Activated CD4-positive, alpha-beta memory T cell treated with anti-CD3 and anti-CD28 coated beads, Interleukin-2, amount 10 ng/mL, durations not matched to agents 7 days and 5 days (primary cell): ENCODE data around the gene MIPOL1. TPM values are rescaled to one million over a fixed set of nuclear protein-coding genes. Genes with fewer than 3 reads are reported as not detected.
"Not testable (repeated sequence)": the region's sequence is repeated elsewhere in the genome, so short reads cannot be mapped to it uniquely, and the experiment has no call there.

Source experiments
- CTCF ChIA-PET: fragments of 350-600 bp; sonication (Branson Sonifier 250); formaldehyde crosslinking; loops from one replicate; lab custom pipeline; 2021; ENCODE audit warnings: antibody characterized with exemption, inconsistent platforms; lab: Charles Lee
- POLR2A ChIA-PET: fragments of 350-600 bp; sonication (Branson Sonifier 250); formaldehyde crosslinking; loops from one replicate; lab custom pipeline; 2021; ENCODE audit warnings: antibody characterized with exemption; lab: Charles Lee
- DNase-seq: peaks from one replicate; pipeline ENCODE4 v3.0.0-alpha.2; 2020
- H3K27ac Mint-ChIP-seq: one replicate; pipeline ENCODE4 v1.8.0; 2021; ENCODE audit warnings: mild to moderate bottlenecking, mixed read lengths
- H3K27me3 Mint-ChIP-seq: one replicate; pipeline ENCODE4 v1.8.0; 2021; ENCODE audit warnings: mixed read lengths
- H3K36me3 Mint-ChIP-seq: one replicate; pipeline ENCODE4 v1.8.0; 2021; ENCODE audit warnings: low read depth, mixed read lengths
- H3K4me1 Mint-ChIP-seq: one replicate; pipeline ENCODE4 v1.8.0; 2021; ENCODE audit warnings: mixed read lengths
- H3K4me3 Mint-ChIP-seq: one replicate; pipeline ENCODE4 v1.8.0; 2021; ENCODE audit warnings: mild to moderate bottlenecking, mixed read lengths
- H3K9me3 Mint-ChIP-seq: one replicate; pipeline ENCODE4 v1.8.0; 2021; ENCODE audit warnings: mixed read lengths
- total RNA-seq, 2 experiments: library from RNA; stranded (reverse); gene quantifications; one replicate each; pipeline ENCODE4 v1.2.3, GENCODE V29; 2021

Gene MIPOL1
- total RNA-seq, 2 experiments from 2014 or later, result 0.18 TPM; not detected in 1

GRCh38 chr14:37447883-37448391 lies 250.2 kb downstream of the MIPOL1 start:
- ChIA-PET POLR2A (no interaction called here), CTCF (no interaction called here)
- no peak for DNase-seq
- H3K4me3 Mint-ChIP-seq, result no peak overlapping the region
- peaks cover 10% of the 10 kb centered on the region for H3K9me3 Mint-ChIP-seq
- H3K4me1 Mint-ChIP-seq, result no peaks in the 10 kb centered on the region
- no peaks in the 10 kb centered on the region for H3K36me3 Mint-ChIP-seq
- no peak overlapping the region for H3K27ac Mint-ChIP-seq
- H3K27me3 Mint-ChIP-seq, result no peaks in the 10 kb centered on the region

- no peaks in the 10 kb centered on the region for H3K36me3 Mint-ChIP-seq
Measured at GRCh38 chr14:37452323-37452722, 254.6 kb downstream of the MIPOL1 start.

GRCh38 chr14:37453985-37454384 lies 256.2 kb downstream of the MIPOL1 start:
- Mint-ChIP-seq H3K27ac (no peak overlapping the region), H3K4me1 (no peaks in the 10 kb centered on the region), H3K27me3 (no peaks in the 10 kb centered on the region), H3K9me3 (peaks cover 8% of the 10 kb centered on the region), H3K4me3 (no peak overlapping the region), H3K36me3 (no peaks in the 10 kb centered on the region)
- DNase-seq, result no peak
- ChIA-PET POLR2A (no interaction called here), CTCF (no interaction called here)

More at GRCh38 chr14:37452323-37452722, 254.6 kb downstream of the MIPOL1 start:
- DNase-seq, result no peak
- ChIA-PET CTCF (no interaction called here), POLR2A (no interaction called here)
- Mint-ChIP-seq H3K9me3 (peaks cover 7% of the 10 kb centered on the region), H3K27ac (no peak overlapping the region), H3K4me1 (no peaks in the 10 kb centered on the region), H3K4me3 (no peak overlapping the region), H3K27me3 (no peaks in the 10 kb centered on the region)

- Mint-ChIP-seq H3K4me1 (no peaks in the 10 kb centered on the region), H3K27me3 (no peaks in the 10 kb centered on the region), H3K4me3 (no peak overlapping the region), H3K36me3 (no peaks in the 10 kb centered on the region), H3K27ac (no peak overlapping the region), H3K9me3 (peaks cover 13% of the 10 kb centered on the region)
- DNase-seq, result no peak
- POLR2A ChIA-PET, result no interaction called here
- CTCF ChIA-PET, result no interaction called here
Measured at GRCh38 chr14:37457334-37457733, 259.6 kb downstream of the MIPOL1 start.

- DNase-seq, POLR2A ChIA-PET, H3K4me1 Mint-ChIP-seq, H3K36me3 Mint-ChIP-seq, H3K27me3 Mint-ChIP-seq, CTCF ChIA-PET, H3K4me3 Mint-ChIP-seq, H3K27ac Mint-ChIP-seq: not testable (repeated sequence)
- H3K9me3 Mint-ChIP-seq, result peaks cover 20% of the 10 kb centered on the region
Measured at GRCh38 chr14:37462426-37462825, 264.7 kb downstream of the MIPOL1 start.

- no peaks in the 10 kb centered on the region for H3K4me1 Mint-ChIP-seq
- POLR2A ChIA-PET, result no interaction called here
- CTCF ChIA-PET, result no interaction called here
- H3K27ac Mint-ChIP-seq, result no peak overlapping the region
- no peak overlapping the region for H3K4me3 Mint-ChIP-seq
- H3K27me3 Mint-ChIP-seq, result no peaks in the 10 kb centered on the region
- H3K36me3 Mint-ChIP-seq, result no peaks in the 10 kb centered on the region
- DNase-seq, result no peak
- H3K9me3 Mint-ChIP-seq, result peaks cover 17% of the 10 kb centered on the region
Measured at GRCh38 chr14:37464192-37464858, 266.6 kb downstream of the MIPOL1 start.

- Mint-ChIP-seq H3K27ac (no peak overlapping the region), H3K27me3 (no peaks in the 10 kb centered on the region), H3K4me3 (no peak overlapping the region), H3K36me3 (no peaks in the 10 kb centered on the region), H3K9me3 (peaks cover 11% of the 10 kb centered on the region), H3K4me1 (no peaks in the 10 kb centered on the region)
- ChIA-PET CTCF (no interaction called here), POLR2A (no interaction called here)
- DNase-seq, result no peak
Measured at GRCh38 chr14:37466003-37466622, 268.4 kb downstream of the MIPOL1 start.

GRCh38 chr14:37466623-37467088 lies 268.9 kb downstream of the MIPOL1 start:
- no peak for DNase-seq
- Mint-ChIP-seq H3K4me3 (no peak overlapping the region), H3K27me3 (no peaks in the 10 kb centered on the region), H3K27ac (no peak overlapping the region), H3K9me3 (peaks cover 10% of the 10 kb centered on the region), H3K4me1 (no peaks in the 10 kb centered on the region), H3K36me3 (no peaks in the 10 kb centered on the region)
- POLR2A ChIA-PET, result no interaction called here
- CTCF ChIA-PET, result no interaction called here

- no peak overlapping the region for H3K27ac Mint-ChIP-seq
- POLR2A ChIA-PET, result no interaction called here
Measured at GRCh38 chr14:37469650-37470049, 271.9 kb downstream of the MIPOL1 start.

GRCh38 chr14:37470251-37470650 lies 272.5 kb downstream of the MIPOL1 start:
- Mint-ChIP-seq H3K36me3 (no peaks in the 10 kb centered on the region), H3K27me3 (no peaks in the 10 kb centered on the region), H3K4me1 (no peaks in the 10 kb centered on the region), H3K27ac (no peak overlapping the region), H3K4me3 (no peak overlapping the region), H3K9me3 (peaks cover 6% of the 10 kb centered on the region)
- POLR2A ChIA-PET, result no interaction called here
- CTCF ChIA-PET, result no interaction called here
- no peak for DNase-seq

More at GRCh38 chr14:37469650-37470049, 271.9 kb downstream of the MIPOL1 start:
- peaks cover 6% of the 10 kb centered on the region for H3K9me3 Mint-ChIP-seq
- no peaks in the 10 kb centered on the region for H3K27me3 Mint-ChIP-seq
- no peaks in the 10 kb centered on the region for H3K36me3 Mint-ChIP-seq
- DNase-seq, result no peak
- CTCF ChIA-PET, result no interaction called here
- no peak overlapping the region for H3K4me3 Mint-ChIP-seq
- H3K4me1 Mint-ChIP-seq, result no peaks in the 10 kb centered on the region

GRCh38 chr14:37472906-37473305 lies 275.2 kb downstream of the MIPOL1 start:
- ChIA-PET POLR2A (no interaction called here), CTCF (no interaction called here)
- no peaks in the 10 kb centered on the region for H3K4me1 Mint-ChIP-seq
- no peaks in the 10 kb centered on the region for H3K27me3 Mint-ChIP-seq
- no peaks in the 10 kb centered on the region for H3K36me3 Mint-ChIP-seq
- no peak overlapping the region for H3K4me3 Mint-ChIP-seq
- DNase-seq, result no peak
- H3K27ac Mint-ChIP-seq, result no peak overlapping the region
- H3K9me3 Mint-ChIP-seq, result peaks cover 10% of the 10 kb centered on the region

- no peak for DNase-seq
- H3K27me3 Mint-ChIP-seq, result no peaks in the 10 kb centered on the region
- no peaks in the 10 kb centered on the region for H3K36me3 Mint-ChIP-seq
- no peak overlapping the region for H3K27ac Mint-ChIP-seq
- H3K9me3 Mint-ChIP-seq, result peaks cover 10% of the 10 kb centered on the region
- no peaks in the 10 kb centered on the region for H3K4me1 Mint-ChIP-seq
- H3K4me3 Mint-ChIP-seq, result no peak overlapping the region
- CTCF ChIA-PET, result no interaction called here
- POLR2A ChIA-PET, result no interaction called here
Measured at GRCh38 chr14:37474191-37474590, 276.5 kb downstream of the MIPOL1 start.

GRCh38 chr14:37480446-37481290 lies 282.9 kb downstream of the MIPOL1 start:
- Mint-ChIP-seq H3K4me3 (no peak overlapping the region), H3K4me1 (no peaks in the 10 kb centered on the region), H3K36me3 (no peaks in the 10 kb centered on the region), H3K27ac (no peak overlapping the region), H3K27me3 (no peaks in the 10 kb centered on the region), H3K9me3 (peaks cover 9% of the 10 kb centered on the region)
- ChIA-PET CTCF (no interaction called here), POLR2A (no interaction called here)
- DNase-seq, result no peak
